ENCODE data around the gene MAP3K6. TPM values are rescaled to one million over a fixed set of nuclear protein-coding genes. Genes with fewer than 3 reads are reported as not detected.

Gene MAP3K6
- total and polyA plus RNA-seq, 2 donors (not counting 3 experiments of a cell fraction or from before 2014, with no cell fraction given) = 9.9 to 12.4 TPM

DNA sequence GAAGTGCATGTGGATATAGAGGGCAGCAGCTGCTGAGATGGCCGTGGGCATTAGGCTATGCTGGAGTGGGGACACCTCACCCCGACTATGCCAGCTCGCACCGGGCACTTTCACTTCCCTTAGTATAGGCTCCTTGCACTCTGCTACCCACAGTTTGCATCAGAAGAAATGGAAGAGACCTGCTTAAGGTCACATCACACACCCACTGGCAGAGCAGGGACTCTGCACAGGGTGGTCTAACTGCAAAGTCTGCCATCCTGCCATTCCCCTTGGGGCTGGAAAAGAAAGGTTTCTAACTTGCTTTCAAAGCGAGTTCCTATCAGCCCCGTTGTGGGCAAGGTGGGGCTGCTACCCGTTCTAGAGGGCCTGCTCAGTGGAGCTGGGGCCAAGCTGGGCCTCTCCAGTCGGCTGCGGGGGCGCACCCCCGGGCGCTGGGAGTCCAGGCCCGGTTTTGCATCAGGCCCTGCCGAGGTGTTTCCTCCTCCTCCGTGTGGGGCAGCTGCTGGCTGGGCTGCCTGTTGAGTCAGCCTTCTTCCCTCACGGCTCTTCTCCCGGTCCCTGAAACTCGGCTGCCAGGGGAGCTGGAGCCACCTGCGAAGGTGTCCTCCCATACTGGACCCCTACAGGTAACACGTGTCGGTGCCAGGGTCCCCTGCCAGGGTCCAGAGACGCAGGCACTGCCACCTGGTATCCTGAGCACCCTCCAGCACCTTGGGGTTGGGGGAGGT is 25.1 kb downstream of the MAP3K6 start, which contains the start of gene SYTL1:
Gene SYTL1, plus strand, starts transcription at position 498 of the 728 bp plus-strand sequence. CDS start 3,313 bp downstream, outside the sequence.
- ChIA-PET POLR2A (no interaction called here), CTCF (interaction anchor here (0.9 to 2.4 kb wide), 4 partner anchors 9 to 46 kb away, joined by 3 to 13 read pairs (median 4); no protein-coding TSS in a partner anchor)
- H3K79me2 ChIP-seq (ENCODE audit: control insufficient read depth, insufficient read depth, low read length) = no peaks in the 10 kb centered on the region
- H3K9me1 ChIP-seq (replicated peaks; ENCODE audit: control insufficient read depth, extremely low read depth, insufficient read depth, low read length) = no peaks in the 10 kb centered on the region
- H3K27ac ChIP-seq (ENCODE audit: insufficient read depth, low read depth, low read length) = no peak within 1 kb of the TSS
- dilution Hi-C loops (cut with MboI; ENCODE audit: extremely low pct_ligation_motif_present, low sequenced_read_pairs) = no loop called here
- FAIRE-seq = no peak
- H3K36me3 ChIP-seq (ENCODE audit: control insufficient read depth in 2 of 2, extremely low read depth in 1 of 2, insufficient read depth in 2 of 2, low read length in 2 of 2) = peaks cover 0 to under 1% of the 10 kb centered on the region in 2 experiments
- H2AFZ ChIP-seq (ENCODE audit: low read depth, low read length) = no peak within 1 kb of the TSS
- no peak within 1 kb of the TSS for H3K4me2 ChIP-seq (ENCODE audit: insufficient read depth, low read length)
- H3K9me3 ChIP-seq (replicated peaks; ENCODE audit: control insufficient read depth, insufficient read depth, low read length) = no peaks in the 10 kb centered on the region
- no TSS peak for BruUV-seq (replicated peaks)
- TF ChIP-seq POLR2A (IDR thresholded peaks at IDR 0.05; ENCODE audit: low read depth, low read length) (no peak), MYC (IDR thresholded peaks at IDR 0.05; ENCODE audit: low read depth, low read length) (no peak), MAX (IDR thresholded peaks at IDR 0.05; ENCODE audit: insufficient read depth, insufficient read length) (no peak), JUN (IDR thresholded peaks at IDR 0.05; ENCODE audit: borderline replicate concordance, insufficient read depth, insufficient read length, low read depth) (no peak), FOS (IDR thresholded peaks at IDR 0.05; ENCODE audit: borderline replicate concordance, insufficient read depth, low read length) (no peak), GATA2 (IDR thresholded peaks at IDR 0.05; ENCODE audit: insufficient read depth, insufficient read length, low read depth, low read length) (no peak), POLR2AphosphoS5 (IDR thresholded peaks at IDR 0.05; ENCODE audit: insufficient read depth, low read depth, low read length) (no peak)
- TF ChIP-seq, protein P1, sequence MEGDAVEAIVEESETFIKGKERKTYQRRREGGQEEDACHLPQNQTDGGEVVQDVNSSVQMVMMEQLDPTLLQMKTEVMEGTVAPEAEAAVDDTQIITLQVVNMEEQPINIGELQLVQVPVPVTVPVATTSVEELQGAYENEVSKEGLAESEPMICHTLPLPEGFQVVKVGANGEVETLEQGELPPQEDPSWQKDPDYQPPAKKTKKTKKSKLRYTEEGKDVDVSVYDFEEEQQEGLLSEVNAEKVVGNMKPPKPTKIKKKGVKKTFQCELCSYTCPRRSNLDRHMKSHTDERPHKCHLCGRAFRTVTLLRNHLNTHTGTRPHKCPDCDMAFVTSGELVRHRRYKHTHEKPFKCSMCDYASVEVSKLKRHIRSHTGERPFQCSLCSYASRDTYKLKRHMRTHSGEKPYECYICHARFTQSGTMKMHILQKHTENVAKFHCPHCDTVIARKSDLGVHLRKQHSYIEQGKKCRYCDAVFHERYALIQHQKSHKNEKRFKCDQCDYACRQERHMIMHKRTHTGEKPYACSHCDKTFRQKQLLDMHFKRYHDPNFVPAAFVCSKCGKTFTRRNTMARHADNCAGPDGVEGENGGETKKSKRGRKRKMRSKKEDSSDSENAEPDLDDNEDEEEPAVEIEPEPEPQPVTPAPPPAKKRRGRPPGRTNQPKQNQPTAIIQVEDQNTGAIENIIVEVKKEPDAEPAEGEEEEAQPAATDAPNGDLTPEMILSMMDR (IDR thresholded peaks at IDR 0.05; ENCODE audit: extremely low read depth in 1 of 2, insufficient read depth in 1 of 2, low read depth in 1 of 2, low read length in 2 of 2) = no peak
- H3K4me1 ChIP-seq (ENCODE audit: control insufficient read depth, extremely low read depth, insufficient read depth, low read length) = no peaks in the 10 kb centered on the region
- intact Hi-C loops (cut with micrococcal nuclease) = no loop called here
- H3K4me3 ChIP-seq (replicated peaks in 1 of 3; ENCODE audit: insufficient read depth in 1 of 3, low read depth in 1 of 3, low read length in 3 of 3) = no peak within 1 kb of the TSS
- H3K9ac ChIP-seq (replicated peaks; ENCODE audit: extremely low read depth, insufficient read depth, low read length) = no peak within 1 kb of the TSS
- no peaks in the 10 kb centered on the region for H4K20me1 ChIP-seq (replicated peaks; ENCODE audit: control insufficient read depth, extremely low read depth, insufficient read depth, low read length)
- H3K27me3 ChIP-seq (ENCODE audit: control insufficient read depth in 2 of 2, insufficient read depth in 2 of 2, low read length in 2 of 2) = no peaks in the 10 kb centered on the region
- no peak for DNase-seq (ENCODE audit: low read depth, low spot score)

All from endothelial cell of umbilical vein (primary cell).